WTC11 (cell line): ENCODE measurements around the gene COL9A1. TPM values are rescaled to one million over a fixed set of nuclear protein-coding genes. Genes with fewer than 3 reads are reported as not detected.
"Not testable (repeated sequence)": the region's sequence is repeated elsewhere in the genome, so short reads cannot be mapped to it uniquely, and the experiment has no call there.

ENCODE experiments used
- ATAC-seq: fragments of 200-7000 bp; cut with Tn5 transposase; 2 replicates; pipeline ENCODE4 v1.10.0; 2021; ENCODE audit warnings: mild to moderate bottlenecking, moderate library complexity
- CTCF ChIA-PET: fragments of 300-600 bp; sonication (Branson Sonifier 250); formaldehyde crosslinking; loops from one replicate; lab custom pipeline; 2021; ENCODE audit warnings: antibody characterized with exemption; lab: Charles Lee
- POLR2A ChIA-PET: fragments of 350-600 bp; sonication (Branson Sonifier 250); formaldehyde crosslinking; loops from one replicate; lab custom pipeline; 2021; ENCODE audit warnings: antibody characterized with exemption; lab: Charles Lee
- DNase-seq: peaks from one replicate; pipeline ENCODE4 v3.0.0; 2021; ENCODE audit warnings: low spot score
- H3K27ac Mint-ChIP-seq: 2 replicates; pipeline ENCODE4 v1.8.0; 2021; ENCODE audit warnings: mixed read lengths
- H3K27me3 Mint-ChIP-seq: 2 replicates; pipeline ENCODE4 v1.8.0; 2021; ENCODE audit warnings: low read depth, mild to moderate bottlenecking, moderate library complexity, mixed read lengths
- H3K36me3 Mint-ChIP-seq: 2 replicates; pipeline ENCODE4 v1.8.0; 2021; ENCODE audit warnings: mixed read lengths
- H3K4me1 Mint-ChIP-seq: 2 replicates; pipeline ENCODE4 v1.8.0; 2022; ENCODE audit warnings: mixed read lengths
- H3K4me3 Mint-ChIP-seq: 2 replicates; pipeline ENCODE4 v1.8.0; 2021; ENCODE audit warnings: mild to moderate bottlenecking, moderate library complexity, mixed read lengths
- H3K9me3 Mint-ChIP-seq: 2 replicates; pipeline ENCODE4 v1.8.0; 2021; ENCODE audit warnings: mixed read lengths
- CBFB ChIP-seq: sonication (generic); formaldehyde crosslinking; IDR thresholded peaks from 2 replicates; pipeline ENCODE4 v1.8.1; 2022; ENCODE audit warnings: mild to moderate bottlenecking, low read depth, missing genetic modification reagents
- CREB1 ChIP-seq: sonication (generic); formaldehyde crosslinking; IDR thresholded peaks from 2 replicates; pipeline ENCODE4 v1.8.0; 2023; ENCODE audit warnings: mild to moderate bottlenecking, missing genetic modification reagents
- CREM ChIP-seq: sonication (generic); formaldehyde crosslinking; IDR thresholded peaks from 2 replicates; pipeline ENCODE4 v1.8.1; 2022; ENCODE audit warnings: mild to moderate bottlenecking, missing genetic modification reagents, moderate library complexity
- CTCF ChIP-seq: fragments of 200-600 bp; IDR thresholded peaks from 2 replicates; pipeline ENCODE4 v1.8.0; 2022; ENCODE audit warnings: antibody characterized with exemption
- E2F5 ChIP-seq: sonication (generic); formaldehyde crosslinking; IDR thresholded peaks from 2 replicates; pipeline ENCODE4 v1.8.1; 2022; ENCODE audit warnings: mild to moderate bottlenecking, moderate library complexity, missing genetic modification reagents
- ELF4 ChIP-seq: sonication (generic); formaldehyde crosslinking; IDR thresholded peaks from 2 replicates; pipeline ENCODE4 v1.8.1; 2022; ENCODE audit warnings: low read depth, mild to moderate bottlenecking, moderate library complexity, missing genetic modification reagents
- EMX1 ChIP-seq: fragments of 250-450 bp; sonication (Bioruptor Pico); IDR thresholded peaks from 2 replicates; pipeline ENCODE4 v1.8.0; 2021; ENCODE audit warnings: mild to moderate bottlenecking
- FOXJ3 ChIP-seq: sonication (generic); formaldehyde crosslinking; IDR thresholded peaks from 2 replicates; pipeline ENCODE4 v1.9.0; 2021; ENCODE audit warnings: missing genetic modification reagents, mild to moderate bottlenecking, borderline replicate concordance
- GTF2I ChIP-seq: fragments of 250-450 bp; sonication (Bioruptor Pico); conservative IDR thresholded peaks from 2 replicates; pipeline ENCODE4 v1.4.0; 2021; ENCODE audit warnings: mild to moderate bottlenecking
- IRF1 ChIP-seq: sonication (generic); formaldehyde crosslinking; IDR thresholded peaks from 2 replicates; pipeline ENCODE4 v1.8.0; 2023; ENCODE audit warnings: missing genetic modification reagents
- IRF2 ChIP-seq: sonication (generic); formaldehyde crosslinking; IDR thresholded peaks from 2 replicates; pipeline ENCODE4 v1.8.0; 2022; ENCODE audit warnings: low read depth, missing genetic modification reagents, borderline replicate concordance
- JUN ChIP-seq: sonication (generic); formaldehyde crosslinking; IDR thresholded peaks from 2 replicates; pipeline ENCODE4 v1.8.0; 2023; ENCODE audit warnings: mild to moderate bottlenecking, missing genetic modification reagents
- MAX ChIP-seq: sonication (generic); formaldehyde crosslinking; IDR thresholded peaks from 2 replicates; pipeline ENCODE4 v1.8.0; 2022; ENCODE audit warnings: mild to moderate bottlenecking, missing genetic modification reagents
- MYBL2 ChIP-seq: sonication (generic); formaldehyde crosslinking; IDR thresholded peaks from 2 replicates; pipeline ENCODE4 v1.8.1; 2023; ENCODE audit warnings: mild to moderate bottlenecking, moderate library complexity, missing genetic modification reagents
- NR2C2 ChIP-seq: sonication (generic); formaldehyde crosslinking; IDR thresholded peaks from 2 replicates; pipeline ENCODE4 v1.8.0; 2022; ENCODE audit warnings: mild to moderate bottlenecking, missing genetic modification reagents
- OVOL2 ChIP-seq: fragments of 250-450 bp; sonication (Bioruptor Pico); IDR thresholded peaks from 2 replicates; pipeline ENCODE4 v1.9.0; 2021; ENCODE audit warnings: mild to moderate bottlenecking, borderline replicate concordance
- PRRX2 ChIP-seq: fragments of 250-450 bp; sonication (Bioruptor Pico); IDR thresholded peaks from 2 replicates; pipeline ENCODE4 v1.8.0; 2021; ENCODE audit warnings: mild to moderate bottlenecking
- RELA ChIP-seq: sonication (generic); formaldehyde crosslinking; IDR thresholded peaks from 2 replicates; pipeline ENCODE4 v1.8.1; 2022; ENCODE audit warnings: missing genetic modification reagents, mild to moderate bottlenecking, borderline replicate concordance
- SMAD3 ChIP-seq: sonication (generic); formaldehyde crosslinking; IDR thresholded peaks from 2 replicates; pipeline ENCODE4 v1.8.0; 2022; ENCODE audit warnings: missing genetic modification reagents, mild to moderate bottlenecking, borderline replicate concordance
- TEAD1 ChIP-seq: sonication (generic); formaldehyde crosslinking; IDR thresholded peaks from 2 replicates; pipeline ENCODE4 v1.8.0; 2022; ENCODE audit warnings: mild to moderate bottlenecking, missing genetic modification reagents
- TEAD4 ChIP-seq: sonication (generic); formaldehyde crosslinking; IDR thresholded peaks from 2 replicates; pipeline ENCODE4 v1.8.0; 2022; ENCODE audit warnings: mild to moderate bottlenecking, missing genetic modification reagents
- USF2 ChIP-seq: sonication (generic); formaldehyde crosslinking; IDR thresholded peaks from 2 replicates; pipeline ENCODE4 v1.8.1; 2023; ENCODE audit warnings: mild to moderate bottlenecking, missing genetic modification reagents, moderate library complexity
- ZBTB21 ChIP-seq: sonication (generic); formaldehyde crosslinking; IDR thresholded peaks from 2 replicates; pipeline ENCODE4 v1.8.1; 2023; ENCODE audit warnings: mild to moderate bottlenecking, missing genetic modification reagents, borderline replicate concordance
- ZMAT4 ChIP-seq: fragments of 250-450 bp; sonication (Bioruptor Pico); IDR thresholded peaks from 2 replicates; pipeline ENCODE4 v1.9.0; 2021; ENCODE audit warnings: mild to moderate bottlenecking
- ZNF121 ChIP-seq: sonication (generic); formaldehyde crosslinking; IDR thresholded peaks from 2 replicates; pipeline ENCODE4 v1.8.0; 2023; ENCODE audit warnings: missing genetic modification reagents
- ZNF263 ChIP-seq: sonication (generic); formaldehyde crosslinking; IDR thresholded peaks from 2 replicates; pipeline ENCODE4 v1.8.1; 2022; ENCODE audit warnings: low read depth, mild to moderate bottlenecking, moderate library complexity, missing genetic modification reagents
- total RNA-seq: library from RNA; stranded (reverse); gene quantifications from 3 replicates; pipeline ENCODE4 v1.2.3, GENCODE V29; 2021

COL9A1 gene
- total RNA-seq, 1 experiment from 2014 or later, result 9.0 TPM

GRCh38 chr6:70327036-70327435 lies 24.2 kb upstream of the COL9A1 start:
- Mint-ChIP-seq H3K4me3 (no peak overlapping the region), H3K27ac (no peak overlapping the region), H3K27me3 (no peaks in the 10 kb centered on the region), H3K4me1 (no peaks in the 10 kb centered on the region), H3K36me3 (no peaks in the 10 kb centered on the region), H3K9me3 (peaks cover 12% of the 10 kb centered on the region)
- TF ChIP-seq FOXJ3 (CRISPR knock-in tag) (no peak), EMX1 (CRISPR knock-in tag) (no peak), E2F5 (CRISPR knock-in tag) (no peak), SMAD3 (CRISPR knock-in tag) (no peak), JUN (CRISPR knock-in tag) (no peak), ZNF263 (CRISPR knock-in tag) (no peak), MYBL2 (CRISPR knock-in tag) (no peak), CTCF (no peak), MAX (CRISPR knock-in tag) (no peak), NR2C2 (no peak), IRF2 (CRISPR knock-in tag) (no peak), PRRX2 (no peak), IRF1 (CRISPR knock-in tag) (no peak), RELA (CRISPR knock-in tag) (no peak), GTF2I (CRISPR knock-in tag) (no peak)
- ATAC-seq, result no peak
- POLR2A ChIA-PET, result no interaction called here
- DNase-seq, result no peak
- CTCF ChIA-PET, result interaction anchor here (0.6 to 2.0 kb wide), 4 partner anchors 17 to 213 kb away, joined by 3 to 11 read pairs (median 8); no protein-coding TSS in a partner anchor

GRCh38 chr6:70325009-70325408 lies 22.1 kb upstream of the COL9A1 start:
- ChIA-PET CTCF (no interaction called here), POLR2A (no interaction called here)
- DNase-seq, result no peak
- Mint-ChIP-seq H3K36me3 (no peaks in the 10 kb centered on the region), H3K27me3 (no peaks in the 10 kb centered on the region)
- TF ChIP-seq E2F5 (CRISPR knock-in tag), result no peak
- no peak for TF ChIP-seq USF2
- TF ChIP-seq CREB1 (CRISPR knock-in tag), result no peak
- no peak for TF ChIP-seq OVOL2
- TF ChIP-seq TEAD4 (CRISPR knock-in tag), result no peak
- no peak for TF ChIP-seq CBFB (CRISPR knock-in tag)
- TF ChIP-seq ZBTB21 (CRISPR knock-in tag), result no peak
- TF ChIP-seq TEAD1 (CRISPR knock-in tag), result no peak
- TF ChIP-seq ZMAT4 (CRISPR knock-in tag), result no peak
- no peak for TF ChIP-seq ZNF121 (CRISPR knock-in tag)
- no peak for TF ChIP-seq ELF4 (CRISPR knock-in tag)
- TF ChIP-seq CREM, result no peak
- TF ChIP-seq, all 79 proteins: peak for 0
- H3K4me1 Mint-ChIP-seq, result no peaks in the 10 kb centered on the region
- H3K27ac Mint-ChIP-seq, result no peak overlapping the region
- peaks cover 3% of the 10 kb centered on the region for H3K9me3 Mint-ChIP-seq
- no peak overlapping the region for H3K4me3 Mint-ChIP-seq
- no peak for ATAC-seq

- H3K4me3 Mint-ChIP-seq, H3K27ac Mint-ChIP-seq, DNase-seq, CTCF ChIA-PET, ATAC-seq, H3K27me3 Mint-ChIP-seq, H3K4me1 Mint-ChIP-seq, POLR2A ChIA-PET: not testable (repeated sequence)
- Mint-ChIP-seq H3K9me3 (peaks cover 25% of the 10 kb centered on the region), H3K36me3 (peaks cover 15% of the 10 kb centered on the region)
Measured at GRCh38 chr6:70317799-70318198, 14.9 kb upstream of the COL9A1 start.
